ENCODE data around the gene SRCIN1.

GRCh38 chr17:38608648-38609047 lies 2.9 kb upstream of the SRCIN1 start:
- TF ChIP-seq CTCF (IDR thresholded peaks at IDR 0.05), result no peak
- no peak for TF ChIP-seq POLR2A (IDR thresholded peaks at IDR 0.05)

Measured in breast epithelium (tissue), 3 donors.